Measurements from ENCODE around the gene BICC1. TPM values are rescaled to one million over a fixed set of nuclear protein-coding genes. Genes with fewer than 3 reads are reported as not detected.

BICC1 gene
- total RNA-seq, 1 experiment from 2014 or later, result 0.57 TPM

- no peaks in the 10 kb centered on the region; the same call in 1 of the 2 replicates for H3K27me3 Mint-ChIP-seq (ENCODE audit: low read depth)
- no peak overlapping the region for H3K4ac ChIP-seq (ENCODE audit: low read depth, low read length)
- no peak overlapping the region for H3K4me2 ChIP-seq (ENCODE audit: insufficient read depth, insufficient read length, low read length)
- no peak overlapping the region for H4K5ac ChIP-seq (ENCODE audit: insufficient read length, low read depth, low read length)
- H3K18ac ChIP-seq (ENCODE audit: insufficient read length, low read depth, low read length), result no peak overlapping the region
- H2BK5ac ChIP-seq (ENCODE audit: insufficient read length, low read length), result no peak overlapping the region
- no peaks in the 10 kb centered on the region for H3K36me3 Mint-ChIP-seq (ENCODE audit: insufficient read depth in 1 of 3, low read depth in 3 of 3)
- no peak for TF ChIP-seq CTCF (conservative IDR thresholded peaks at IDR 0.05)
- H3K23me2 ChIP-seq (ENCODE audit: insufficient read length, low read depth, low read length, poor library complexity, severe bottlenecking), result no peaks in the 10 kb centered on the region
- H4K91ac ChIP-seq (ENCODE audit: insufficient read length, low read depth, low read length), result no peak overlapping the region
- no peaks in the 10 kb centered on the region for H4K20me1 ChIP-seq (ENCODE audit: control insufficient read depth, insufficient read depth, insufficient read length)
- DNase-seq, result no peak
- H3K23ac ChIP-seq (ENCODE audit: insufficient read length, low read depth, low read length), result no peak overlapping the region
- no peaks in the 10 kb centered on the region for H3K79me1 ChIP-seq (ENCODE audit: insufficient read depth, low read depth, low read length, poor library complexity, severe bottlenecking)
- H3K4me3 Mint-ChIP-seq, result no peak overlapping the region
- H3K27ac ChIP-seq (ENCODE audit: insufficient read length, low read depth, low read length), result no peak overlapping the region
- no peaks in the 10 kb centered on the region; a peak in 2 of 5 replicates for H3K9me3 Mint-ChIP-seq
- H3K56ac ChIP-seq (ENCODE audit: insufficient read length, low read depth, low read length), result no peak overlapping the region
- no peak overlapping the region for H2AK5ac ChIP-seq (ENCODE audit: insufficient read length, low read length)
- WGBS (ENCODE audit: extremely low coverage, insufficient read length, low lambda C conversion rate), result no CpG with 5 or more reads among the region's 2 CpGs
- no peak overlapping the region for H2BK12ac ChIP-seq (ENCODE audit: insufficient read length, low read depth, low read length)
- H3K4me1 Mint-ChIP-seq, result peaks cover 0 to 4% of the 10 kb centered on the region in 2 experiments; a peak in 1 of 4 replicates
- H2BK120ac ChIP-seq (ENCODE audit: low read depth, low read length, poor library complexity, severe bottlenecking), result no peak overlapping the region
- H3K79me2 ChIP-seq (ENCODE audit: insufficient read depth, low read length), result no peaks in the 10 kb centered on the region
- H3T11ph ChIP-seq (ENCODE audit: low read length), result no peak overlapping the region
- no peaks in the 10 kb centered on the region for H3K9me3 ChIP-seq (ENCODE audit: control insufficient read depth, low read depth, low read length)
- H3K9ac ChIP-seq (ENCODE audit: extremely low read depth, insufficient read length, low read length), result no peak overlapping the region
- no peak overlapping the region for H4K8ac ChIP-seq (replicated peaks; ENCODE audit: insufficient read length, low read depth, low read length)
- no peak overlapping the region for H2BK15ac ChIP-seq (ENCODE audit: low read depth, low read length)
- no peaks in the 10 kb centered on the region for H3K27me3 ChIP-seq (ENCODE audit: insufficient read depth, low read length)
- H3K27ac Mint-ChIP-seq, result no peak overlapping the region
- no peak overlapping the region for H3K14ac ChIP-seq (ENCODE audit: insufficient read depth, low read length)
- no peak overlapping the region for H2AFZ ChIP-seq (ENCODE audit: low read length)
- H3K4me1 ChIP-seq (ENCODE audit: insufficient read depth, low read length), result no peaks in the 10 kb centered on the region
- no peak overlapping the region for H2BK20ac ChIP-seq (ENCODE audit: low read depth, low read length, poor library complexity, severe bottlenecking)
These were observed 77.6 kb downstream of the BICC1 start for GRCh38 chr10:58590152-58590840.

All from H9 (cell line).